ENCODE data around the gene ZFAND5. TPM values are rescaled to one million over a fixed set of nuclear protein-coding genes. Genes with fewer than 3 reads are reported as not detected.

The ZFAND5 gene
- total and polyA plus RNA-seq, 2 of the 13 experiments (the other 11 are each of a cell fraction or from before 2014, with no cell fraction given) = 53.4 to 60.2 TPM

DNA sequence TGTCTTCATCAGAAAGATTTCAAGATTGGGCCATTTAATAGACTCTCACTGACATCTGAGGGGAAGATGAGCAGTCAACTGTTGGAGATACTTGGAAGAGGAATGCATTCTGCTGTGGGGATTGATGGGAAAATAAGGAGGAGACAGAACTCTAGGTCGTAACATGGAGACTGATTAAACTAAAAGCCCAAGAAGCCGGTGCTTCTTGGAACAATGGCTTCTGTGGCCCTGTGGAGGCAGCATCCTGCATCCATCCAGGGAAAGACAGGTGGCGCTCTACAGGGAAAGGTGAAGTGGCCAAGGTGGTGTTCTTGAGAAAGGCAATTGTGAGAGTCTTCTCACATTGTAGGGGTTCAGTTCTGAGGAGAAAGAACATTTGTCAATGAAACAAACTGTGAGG, 31.3 kb downstream of the ZFAND5 start:
- ATAC-seq = no peak
- no peaks in the 10 kb centered on the region for H4K20me1 ChIP-seq (ENCODE audit: insufficient read depth, low read length)
- intact Hi-C loops (cut with micrococcal nuclease; ENCODE audit: unreplicated experiment) = no loop called here

DNA sequence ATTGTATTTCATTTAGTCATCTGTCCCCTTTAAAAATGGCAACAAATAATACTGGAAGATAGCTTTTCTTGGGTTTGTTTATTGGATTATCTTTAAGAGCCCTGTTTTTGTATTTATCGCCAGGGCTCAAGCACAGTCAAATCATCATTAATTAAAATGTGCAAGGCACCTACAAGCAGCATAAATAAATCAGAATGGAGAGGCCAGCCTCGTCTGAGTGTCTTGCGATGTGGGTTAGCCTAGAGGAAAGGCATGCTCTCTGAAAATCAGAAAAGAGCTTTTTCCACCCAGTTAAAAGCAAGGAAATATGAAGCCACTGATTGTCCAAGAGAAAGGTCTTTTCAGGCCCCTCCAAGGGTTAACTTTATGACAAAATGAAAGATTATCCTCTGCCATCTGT, 31.8 kb downstream of the ZFAND5 start:
- FAIRE-seq (no peak), DNase-seq (ENCODE audit: low spot score) (no peak), ATAC-seq (no peak)
- H3K9me3 ChIP-seq (ENCODE audit: low read length) = no peaks in the 10 kb centered on the region
- no peaks in the 10 kb centered on the region for H3K36me3 ChIP-seq (replicated peaks in 1 of 2; ENCODE audit: control insufficient read depth in 1 of 2, insufficient read depth in 2 of 2, low read length in 2 of 2)
- 63% methylated on average over 3 of the region's 3 CpGs for WGBS (ENCODE audit: low lambda C conversion rate)
- no peak overlapping the region for H3K4me3 ChIP-seq (replicated peaks in 1 of 3; ENCODE audit: insufficient read depth in 1 of 3, low read depth in 2 of 3, low read length in 3 of 3)
- H4K20me1 ChIP-seq (ENCODE audit: insufficient read depth, low read length) = no peaks in the 10 kb centered on the region
- ChIA-PET POLR2A (no interaction called here), CTCF (ENCODE audit: low intra/inter-chr PET ratio, low total read pairs) (no interaction called here)
- no peak overlapping the region for H3K27ac ChIP-seq (ENCODE audit: extremely low read length, insufficient read depth, low read length)
- H3K9ac ChIP-seq (ENCODE audit: insufficient read depth, low read depth, low read length) = no peak overlapping the region
- in situ Hi-C loops (cut with HindIII; ENCODE audit: extremely low pct_ligation_motif_present, low pct_unique_long_range_greater_than_20kb) = no loop called here
- BruUV-seq (replicated peaks) = no TSS peak
- H3K4me1 ChIP-seq (ENCODE audit: insufficient read depth, low read length) = no peaks in the 10 kb centered on the region
- H3K79me2 ChIP-seq (ENCODE audit: insufficient read depth, low read length) = no peaks in the 10 kb centered on the region
- H3K27me3 ChIP-seq (ENCODE audit: control insufficient read depth in 1 of 2, insufficient read depth in 2 of 2, low read length in 2 of 2) = no peaks in the 10 kb centered on the region
- H2AFZ ChIP-seq (ENCODE audit: low read length) = no peak overlapping the region
- no peak overlapping the region for H3K4me2 ChIP-seq (ENCODE audit: low read depth, low read length)
- intact Hi-C loops (cut with micrococcal nuclease; ENCODE audit: unreplicated experiment) = no loop called here
- TF ChIP-seq CCAR2 (optimal IDR thresholded peaks at IDR 0.05; ENCODE audit: low read depth, low read length) = no peak
- TF ChIP-seq, protein P1, sequence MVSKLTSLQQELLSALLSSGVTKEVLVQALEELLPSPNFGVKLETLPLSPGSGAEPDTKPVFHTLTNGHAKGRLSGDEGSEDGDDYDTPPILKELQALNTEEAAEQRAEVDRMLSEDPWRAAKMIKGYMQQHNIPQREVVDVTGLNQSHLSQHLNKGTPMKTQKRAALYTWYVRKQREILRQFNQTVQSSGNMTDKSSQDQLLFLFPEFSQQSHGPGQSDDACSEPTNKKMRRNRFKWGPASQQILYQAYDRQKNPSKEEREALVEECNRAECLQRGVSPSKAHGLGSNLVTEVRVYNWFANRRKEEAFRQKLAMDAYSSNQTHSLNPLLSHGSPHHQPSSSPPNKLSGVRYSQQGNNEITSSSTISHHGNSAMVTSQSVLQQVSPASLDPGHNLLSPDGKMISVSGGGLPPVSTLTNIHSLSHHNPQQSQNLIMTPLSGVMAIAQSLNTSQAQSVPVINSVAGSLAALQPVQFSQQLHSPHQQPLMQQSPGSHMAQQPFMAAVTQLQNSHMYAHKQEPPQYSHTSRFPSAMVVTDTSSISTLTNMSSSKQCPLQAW (CRISPR knock-in tag; IDR thresholded peaks at IDR 0.05) = no peak
- no peak for TF ChIP-seq MXI1 (IDR thresholded peaks at IDR 0.05; ENCODE audit: borderline replicate concordance, low read depth, low read length)
- TF ChIP-seq, protein P2, sequence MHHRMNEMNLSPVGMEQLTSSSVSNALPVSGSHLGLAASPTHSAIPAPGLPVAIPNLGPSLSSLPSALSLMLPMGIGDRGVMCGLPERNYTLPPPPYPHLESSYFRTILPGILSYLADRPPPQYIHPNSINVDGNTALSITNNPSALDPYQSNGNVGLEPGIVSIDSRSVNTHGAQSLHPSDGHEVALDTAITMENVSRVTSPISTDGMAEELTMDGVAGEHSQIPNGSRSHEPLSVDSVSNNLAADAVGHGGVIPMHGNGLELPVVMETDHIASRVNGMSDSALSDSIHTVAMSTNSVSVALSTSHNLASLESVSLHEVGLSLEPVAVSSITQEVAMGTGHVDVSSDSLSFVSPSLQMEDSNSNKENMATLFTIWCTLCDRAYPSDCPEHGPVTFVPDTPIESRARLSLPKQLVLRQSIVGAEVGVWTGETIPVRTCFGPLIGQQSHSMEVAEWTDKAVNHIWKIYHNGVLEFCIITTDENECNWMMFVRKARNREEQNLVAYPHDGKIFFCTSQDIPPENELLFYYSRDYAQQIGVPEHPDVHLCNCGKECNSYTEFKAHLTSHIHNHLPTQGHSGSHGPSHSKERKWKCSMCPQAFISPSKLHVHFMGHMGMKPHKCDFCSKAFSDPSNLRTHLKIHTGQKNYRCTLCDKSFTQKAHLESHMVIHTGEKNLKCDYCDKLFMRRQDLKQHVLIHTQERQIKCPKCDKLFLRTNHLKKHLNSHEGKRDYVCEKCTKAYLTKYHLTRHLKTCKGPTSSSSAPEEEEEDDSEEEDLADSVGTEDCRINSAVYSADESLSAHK (CRISPR knock-in tag; IDR thresholded peaks at IDR 0.05; ENCODE audit: borderline replicate concordance) = no peak
- TF ChIP-seq SP140L (CRISPR knock-in tag; IDR thresholded peaks at IDR 0.05; ENCODE audit: borderline replicate concordance) = no peak
- TF ChIP-seq ZNF644 (CRISPR knock-in tag; IDR thresholded peaks at IDR 0.05; ENCODE audit: low read depth) = no peak
- TF ChIP-seq, protein P3, sequence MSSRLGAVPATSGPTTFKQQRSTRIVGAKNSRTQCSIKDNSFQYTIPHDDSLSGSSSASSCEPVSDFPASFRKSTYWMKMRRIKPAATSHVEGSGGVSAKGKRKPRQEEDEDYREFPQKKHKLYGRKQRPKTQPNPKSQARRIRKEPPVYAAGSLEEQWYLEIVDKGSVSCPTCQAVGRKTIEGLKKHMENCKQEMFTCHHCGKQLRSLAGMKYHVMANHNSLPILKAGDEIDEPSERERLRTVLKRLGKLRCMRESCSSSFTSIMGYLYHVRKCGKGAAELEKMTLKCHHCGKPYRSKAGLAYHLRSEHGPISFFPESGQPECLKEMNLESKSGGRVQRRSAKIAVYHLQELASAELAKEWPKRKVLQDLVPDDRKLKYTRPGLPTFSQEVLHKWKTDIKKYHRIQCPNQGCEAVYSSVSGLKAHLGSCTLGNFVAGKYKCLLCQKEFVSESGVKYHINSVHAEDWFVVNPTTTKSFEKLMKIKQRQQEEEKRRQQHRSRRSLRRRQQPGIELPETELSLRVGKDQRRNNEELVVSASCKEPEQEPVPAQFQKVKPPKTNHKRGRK (CRISPR knock-in tag; IDR thresholded peaks at IDR 0.05) = no peak

More for the DNA sequence above, 31.3 kb downstream of the ZFAND5 start:
- Histone ChIP-seq H3K4me3 (replicated peaks in 1 of 3; ENCODE audit: insufficient read depth in 1 of 3, low read depth in 2 of 3, low read length in 3 of 3) (no peak overlapping the region), H3K4me2 (ENCODE audit: low read depth, low read length) (no peak overlapping the region), H3K79me2 (ENCODE audit: insufficient read depth, low read length) (no peaks in the 10 kb centered on the region), H3K27ac (ENCODE audit: extremely low read length, insufficient read depth, low read length) (no peak overlapping the region), H3K36me3 (replicated peaks in 1 of 2; ENCODE audit: control insufficient read depth in 1 of 2, insufficient read depth in 2 of 2, low read length in 2 of 2) (no peaks in the 10 kb centered on the region), H3K9ac (ENCODE audit: insufficient read depth, low read depth, low read length) (no peak overlapping the region), H2AFZ (ENCODE audit: low read length) (no peak overlapping the region), H3K9me3 (ENCODE audit: low read length) (no peaks in the 10 kb centered on the region), H3K27me3 (ENCODE audit: control insufficient read depth in 1 of 2, insufficient read depth in 2 of 2, low read length in 2 of 2) (0 out of 5 replicates have a peak, but pooled peaks cover 0 to 2% of the 10 kb centered on the region in 2 experiments), H3K4me1 (ENCODE audit: insufficient read depth, low read length) (no peaks in the 10 kb centered on the region)
- ChIA-PET POLR2A (no interaction called here), CTCF (ENCODE audit: low intra/inter-chr PET ratio, low total read pairs) (no interaction called here)
- DNase-seq (ENCODE audit: low spot score) = no peak
- in situ Hi-C loops (cut with HindIII; ENCODE audit: extremely low pct_ligation_motif_present, low pct_unique_long_range_greater_than_20kb) = no loop called here
- TF ChIP-seq, protein P4, sequence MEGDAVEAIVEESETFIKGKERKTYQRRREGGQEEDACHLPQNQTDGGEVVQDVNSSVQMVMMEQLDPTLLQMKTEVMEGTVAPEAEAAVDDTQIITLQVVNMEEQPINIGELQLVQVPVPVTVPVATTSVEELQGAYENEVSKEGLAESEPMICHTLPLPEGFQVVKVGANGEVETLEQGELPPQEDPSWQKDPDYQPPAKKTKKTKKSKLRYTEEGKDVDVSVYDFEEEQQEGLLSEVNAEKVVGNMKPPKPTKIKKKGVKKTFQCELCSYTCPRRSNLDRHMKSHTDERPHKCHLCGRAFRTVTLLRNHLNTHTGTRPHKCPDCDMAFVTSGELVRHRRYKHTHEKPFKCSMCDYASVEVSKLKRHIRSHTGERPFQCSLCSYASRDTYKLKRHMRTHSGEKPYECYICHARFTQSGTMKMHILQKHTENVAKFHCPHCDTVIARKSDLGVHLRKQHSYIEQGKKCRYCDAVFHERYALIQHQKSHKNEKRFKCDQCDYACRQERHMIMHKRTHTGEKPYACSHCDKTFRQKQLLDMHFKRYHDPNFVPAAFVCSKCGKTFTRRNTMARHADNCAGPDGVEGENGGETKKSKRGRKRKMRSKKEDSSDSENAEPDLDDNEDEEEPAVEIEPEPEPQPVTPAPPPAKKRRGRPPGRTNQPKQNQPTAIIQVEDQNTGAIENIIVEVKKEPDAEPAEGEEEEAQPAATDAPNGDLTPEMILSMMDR (CRISPR knock-in tag; IDR thresholded peaks at IDR 0.05) = peak; percentile 37; the same call in 1 of the 2 replicates
- TF ChIP-seq STAG1 (CRISPR knock-in tag; IDR thresholded peaks at IDR 0.05) (peak; percentile 28; the same call in 1 of the 2 replicates), RFXANK (CRISPR knock-in tag; IDR thresholded peaks at IDR 0.05) (no peak)
- BruUV-seq (replicated peaks) = no TSS peak
- WGBS (ENCODE audit: low lambda C conversion rate) = 39% methylated on average over 3 of the region's 3 CpGs
- no peak for FAIRE-seq

Data from HepG2 (cell line).